ENCODE results near the gene TDRD7.

The TDRD7 gene

DNA sequence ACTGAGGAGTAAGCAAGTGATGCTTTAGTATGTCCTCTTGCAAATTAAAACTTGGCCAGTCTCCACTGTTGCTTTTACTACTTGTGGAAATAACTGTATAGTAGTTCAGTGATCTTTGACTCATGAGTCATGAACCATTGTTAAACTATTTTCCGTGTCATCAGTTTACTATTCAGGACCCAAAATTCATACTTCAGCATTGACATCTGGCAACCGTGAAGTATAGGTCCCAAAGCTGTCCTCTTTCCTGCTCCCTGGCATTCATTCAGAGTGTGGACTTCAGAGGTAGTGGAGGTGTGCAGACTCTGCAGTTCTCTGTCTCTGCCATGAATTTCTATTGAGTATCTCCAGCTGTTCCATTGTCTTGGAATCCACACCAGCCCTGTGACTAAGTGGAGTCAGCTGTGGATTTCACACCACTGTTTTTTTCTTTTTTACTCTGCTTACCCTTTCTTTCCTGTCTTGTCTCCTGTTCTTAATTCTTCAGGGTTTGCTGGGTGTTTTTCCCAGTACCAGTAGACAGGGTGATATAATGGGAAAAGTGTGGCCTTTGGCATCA, 7.5 kb downstream of the TDRD7 start:
- Histone ChIP-seq H3K36me3 (ENCODE audit: control insufficient read depth in 2 of 2, insufficient read depth in 1 of 2, low read length in 2 of 2) (no peaks in the 10 kb centered on the region), H3K9me3 (ENCODE audit: control insufficient read depth, insufficient read depth, low read depth, low read length) (no peaks in the 10 kb centered on the region), H3K4me3 (ENCODE audit: low read depth, low read length) (no peak overlapping the region), H3K4me1 (ENCODE audit: control insufficient read depth, insufficient read depth, low read length) (no peaks in the 10 kb centered on the region), H3K27ac (ENCODE audit: extremely low read depth, low read depth, low read length) (no peak overlapping the region)
- CTCF ChIA-PET, result interaction anchor here (0.6 to 1.9 kb wide), 8 partner anchors 13 to 856 kb away, joined by 3 to 7 read pairs (median 4); no protein-coding TSS in a partner anchor
- POLR2A ChIA-PET, result no interaction called here
- TF ChIP-seq ZNF621 (tag by site-specific recombination; IDR thresholded peaks at IDR 0.05) (no peak), KLF9 (tag by site-specific recombination; IDR thresholded peaks at IDR 0.05; ENCODE audit: low read depth) (no peak), ZNF654 (tag by site-specific recombination; IDR thresholded peaks at IDR 0.05; ENCODE audit: low read depth) (no peak), ZNF423 (tag by site-specific recombination; IDR thresholded peaks at IDR 0.05) (no peak), ZNF184 (tag by site-specific recombination; IDR thresholded peaks at IDR 0.05) (no peak), ZFP3 (tag by site-specific recombination; IDR thresholded peaks at IDR 0.05; ENCODE audit: low read depth) (no peak), ZNF530 (tag by site-specific recombination; IDR thresholded peaks at IDR 0.05; ENCODE audit: low read depth) (no peak), ZNF248 (tag by site-specific recombination; IDR thresholded peaks at IDR 0.05) (no peak), EGR2 (tag by site-specific recombination; IDR thresholded peaks at IDR 0.05; ENCODE audit: low read depth) (no peak), ZNF350 (tag by site-specific recombination; IDR thresholded peaks at IDR 0.05) (no peak), ZNF624 (tag by site-specific recombination; IDR thresholded peaks at IDR 0.05) (no peak), MEIS1 (CRISPR knock-in tag; IDR thresholded peaks at IDR 0.05; ENCODE audit: borderline replicate concordance) (no peak)
- TF ChIP-seq, protein P1, sequence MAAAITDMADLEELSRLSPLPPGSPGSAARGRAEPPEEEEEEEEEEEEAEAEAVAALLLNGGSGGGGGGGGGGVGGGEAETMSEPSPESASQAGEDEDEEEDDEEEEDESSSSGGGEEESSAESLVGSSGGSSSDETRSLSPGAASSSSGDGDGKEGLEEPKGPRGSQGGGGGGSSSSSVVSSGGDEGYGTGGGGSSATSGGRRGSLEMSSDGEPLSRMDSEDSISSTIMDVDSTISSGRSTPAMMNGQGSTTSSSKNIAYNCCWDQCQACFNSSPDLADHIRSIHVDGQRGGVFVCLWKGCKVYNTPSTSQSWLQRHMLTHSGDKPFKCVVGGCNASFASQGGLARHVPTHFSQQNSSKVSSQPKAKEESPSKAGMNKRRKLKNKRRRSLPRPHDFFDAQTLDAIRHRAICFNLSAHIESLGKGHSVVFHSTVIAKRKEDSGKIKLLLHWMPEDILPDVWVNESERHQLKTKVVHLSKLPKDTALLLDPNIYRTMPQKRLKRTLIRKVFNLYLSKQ (tag by site-specific recombination; IDR thresholded peaks at IDR 0.05; ENCODE audit: borderline replicate concordance), result no peak
- TF ChIP-seq, protein P2, sequence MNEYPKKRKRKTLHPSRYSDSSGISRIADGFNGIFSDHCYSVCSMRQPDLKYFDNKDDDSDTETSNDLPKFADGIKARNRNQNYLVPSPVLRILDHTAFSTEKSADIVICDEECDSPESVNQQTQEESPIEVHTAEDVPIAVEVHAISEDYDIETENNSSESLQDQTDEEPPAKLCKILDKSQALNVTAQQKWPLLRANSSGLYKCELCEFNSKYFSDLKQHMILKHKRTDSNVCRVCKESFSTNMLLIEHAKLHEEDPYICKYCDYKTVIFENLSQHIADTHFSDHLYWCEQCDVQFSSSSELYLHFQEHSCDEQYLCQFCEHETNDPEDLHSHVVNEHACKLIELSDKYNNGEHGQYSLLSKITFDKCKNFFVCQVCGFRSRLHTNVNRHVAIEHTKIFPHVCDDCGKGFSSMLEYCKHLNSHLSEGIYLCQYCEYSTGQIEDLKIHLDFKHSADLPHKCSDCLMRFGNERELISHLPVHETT (tag by site-specific recombination; IDR thresholded peaks at IDR 0.05), result no peak
- TF ChIP-seq, protein P3, sequence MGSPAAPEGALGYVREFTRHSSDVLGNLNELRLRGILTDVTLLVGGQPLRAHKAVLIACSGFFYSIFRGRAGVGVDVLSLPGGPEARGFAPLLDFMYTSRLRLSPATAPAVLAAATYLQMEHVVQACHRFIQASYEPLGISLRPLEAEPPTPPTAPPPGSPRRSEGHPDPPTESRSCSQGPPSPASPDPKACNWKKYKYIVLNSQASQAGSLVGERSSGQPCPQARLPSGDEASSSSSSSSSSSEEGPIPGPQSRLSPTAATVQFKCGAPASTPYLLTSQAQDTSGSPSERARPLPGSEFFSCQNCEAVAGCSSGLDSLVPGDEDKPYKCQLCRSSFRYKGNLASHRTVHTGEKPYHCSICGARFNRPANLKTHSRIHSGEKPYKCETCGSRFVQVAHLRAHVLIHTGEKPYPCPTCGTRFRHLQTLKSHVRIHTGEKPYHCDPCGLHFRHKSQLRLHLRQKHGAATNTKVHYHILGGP (tag by site-specific recombination; IDR thresholded peaks at IDR 0.05), result no peak

DNA sequence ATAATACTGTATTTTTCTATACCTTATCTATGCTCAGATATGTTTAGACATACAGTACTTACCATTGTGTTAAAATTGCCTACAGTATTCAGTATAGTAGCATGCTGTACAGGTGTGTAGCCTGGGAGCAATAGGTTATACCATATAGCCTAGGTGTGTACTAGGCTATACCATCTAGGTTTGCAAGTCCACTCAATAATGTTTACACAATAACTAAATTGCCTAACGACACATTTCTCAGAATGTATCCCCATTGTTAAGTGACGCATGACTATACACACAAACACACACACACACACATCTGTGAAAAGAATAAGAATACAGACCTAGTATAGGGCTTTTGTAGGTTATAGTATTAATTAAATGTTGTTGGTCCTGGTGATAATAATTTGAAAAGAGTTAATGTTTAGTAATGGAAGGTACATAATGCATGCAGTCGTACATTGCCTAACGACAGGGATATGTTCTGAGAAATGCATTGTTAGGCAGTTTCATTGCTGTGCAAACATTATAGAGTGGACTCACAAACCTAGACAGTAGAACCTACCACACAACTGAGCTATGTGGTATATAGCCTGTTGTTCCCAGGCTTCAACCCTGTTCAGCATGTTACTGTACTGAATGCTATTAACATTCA, 13.6 kb downstream of the TDRD7 start:
- ChIA-PET CTCF (interaction anchor here (0.7 kb wide), 1 partner anchor 28 kb away, joined by 3 read pairs; no protein-coding TSS in a partner anchor), POLR2A (no interaction called here)
- Histone ChIP-seq H3K4me3 (ENCODE audit: low read depth, low read length) (no peak overlapping the region), H3K4me1 (ENCODE audit: control insufficient read depth, insufficient read depth, low read length) (no peaks in the 10 kb centered on the region), H3K9me3 (ENCODE audit: control insufficient read depth, insufficient read depth, low read depth, low read length) (no peaks in the 10 kb centered on the region), H3K27ac (ENCODE audit: extremely low read depth, low read depth, low read length) (no peak overlapping the region), H3K36me3 (ENCODE audit: control insufficient read depth in 2 of 2, insufficient read depth in 1 of 2, low read length in 2 of 2) (peaks cover 0 to 15% of the 10 kb centered on the region in 2 experiments; a peak in 1 of 3 replicates)
- TF ChIP-seq ZNF274 (IDR thresholded peaks at IDR 0.05; ENCODE audit: low read length) (no peak), ZNF274 (tag by site-specific recombination; IDR thresholded peaks at IDR 0.05; ENCODE audit: borderline replicate concordance) (no peak), ZNF2 (tag by site-specific recombination; IDR thresholded peaks at IDR 0.05) (no peak), ZSCAN23 (tag by site-specific recombination; IDR thresholded peaks at IDR 0.05) (no peak), KLF16 (tag by site-specific recombination; IDR thresholded peaks at IDR 0.05) (no peak), ZNF600 (tag by site-specific recombination; IDR thresholded peaks at IDR 0.05) (no peak), SALL2 (tag by site-specific recombination; IDR thresholded peaks at IDR 0.05; ENCODE audit: borderline replicate concordance) (no peak), IKZF3 (tag by site-specific recombination; IDR thresholded peaks at IDR 0.05) (no peak)
- TF ChIP-seq, protein P4, sequence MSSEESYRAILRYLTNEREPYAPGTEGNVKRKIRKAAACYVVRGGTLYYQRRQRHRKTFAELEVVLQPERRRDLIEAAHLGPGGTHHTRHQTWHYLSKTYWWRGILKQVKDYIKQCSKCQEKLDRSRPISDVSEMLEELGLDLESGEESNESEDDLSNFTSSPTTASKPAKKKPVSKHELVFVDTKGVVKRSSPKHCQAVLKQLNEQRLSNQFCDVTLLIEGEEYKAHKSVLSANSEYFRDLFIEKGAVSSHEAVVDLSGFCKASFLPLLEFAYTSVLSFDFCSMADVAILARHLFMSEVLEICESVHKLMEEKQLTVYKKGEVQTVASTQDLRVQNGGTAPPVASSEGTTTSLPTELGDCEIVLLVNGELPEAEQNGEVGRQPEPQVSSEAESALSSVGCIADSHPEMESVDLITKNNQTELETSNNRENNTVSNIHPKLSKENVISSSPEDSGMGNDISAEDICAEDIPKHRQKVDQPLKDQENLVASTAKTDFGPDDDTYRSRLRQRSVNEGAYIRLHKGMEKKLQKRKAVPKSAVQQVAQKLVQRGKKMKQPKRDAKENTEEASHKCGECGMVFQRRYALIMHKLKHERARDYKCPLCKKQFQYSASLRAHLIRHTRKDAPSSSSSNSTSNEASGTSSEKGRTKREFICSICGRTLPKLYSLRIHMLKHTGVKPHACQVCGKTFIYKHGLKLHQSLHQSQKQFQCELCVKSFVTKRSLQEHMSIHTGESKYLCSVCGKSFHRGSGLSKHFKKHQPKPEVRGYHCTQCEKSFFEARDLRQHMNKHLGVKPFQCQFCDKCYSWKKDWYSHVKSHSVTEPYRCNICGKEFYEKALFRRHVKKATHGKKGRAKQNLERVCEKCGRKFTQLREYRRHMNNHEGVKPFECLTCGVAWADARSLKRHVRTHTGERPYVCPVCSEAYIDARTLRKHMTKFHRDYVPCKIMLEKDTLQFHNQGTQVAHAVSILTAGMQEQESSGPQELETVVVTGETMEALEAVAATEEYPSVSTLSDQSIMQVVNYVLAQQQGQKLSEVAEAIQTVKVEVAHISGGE (tag by site-specific recombination; conservative IDR thresholded peaks at IDR 0.05; ENCODE audit: low read depth), result no peak
- TF ChIP-seq, protein P5, sequence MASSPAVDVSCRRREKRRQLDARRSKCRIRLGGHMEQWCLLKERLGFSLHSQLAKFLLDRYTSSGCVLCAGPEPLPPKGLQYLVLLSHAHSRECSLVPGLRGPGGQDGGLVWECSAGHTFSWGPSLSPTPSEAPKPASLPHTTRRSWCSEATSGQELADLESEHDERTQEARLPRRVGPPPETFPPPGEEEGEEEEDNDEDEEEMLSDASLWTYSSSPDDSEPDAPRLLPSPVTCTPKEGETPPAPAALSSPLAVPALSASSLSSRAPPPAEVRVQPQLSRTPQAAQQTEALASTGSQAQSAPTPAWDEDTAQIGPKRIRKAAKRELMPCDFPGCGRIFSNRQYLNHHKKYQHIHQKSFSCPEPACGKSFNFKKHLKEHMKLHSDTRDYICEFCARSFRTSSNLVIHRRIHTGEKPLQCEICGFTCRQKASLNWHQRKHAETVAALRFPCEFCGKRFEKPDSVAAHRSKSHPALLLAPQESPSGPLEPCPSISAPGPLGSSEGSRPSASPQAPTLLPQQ (tag by site-specific recombination; IDR thresholded peaks at IDR 0.05), result no peak

Data from HEK293 (cell line).